ENCODE data around the gene EIF3L. TPM values are rescaled to one million over a fixed set of nuclear protein-coding genes. Genes with fewer than 3 reads are reported as not detected.

The EIF3L gene
- total RNA-seq, 1 experiment from 2014 or later, result 739 TPM

- no peaks in the 10 kb centered on the region for H4K20me1 ChIP-seq (ENCODE audit: control insufficient read depth, insufficient read depth, insufficient read length)
- no peak overlapping the region for H3T11ph ChIP-seq (ENCODE audit: low read length)
- H3K4me1 ChIP-seq (ENCODE audit: insufficient read depth, low read length), result peaks cover 11% of the 10 kb centered on the region; the same call in 1 of the 2 replicates
- no peak overlapping the region for H3K9ac ChIP-seq (ENCODE audit: extremely low read depth, insufficient read length, low read length)
- no peaks in the 10 kb centered on the region for H3K23me2 ChIP-seq (ENCODE audit: insufficient read length, low read depth, low read length, poor library complexity, severe bottlenecking)
- no CpG with 5 or more reads among the region's 5 CpGs for WGBS (ENCODE audit: extremely low coverage, insufficient read length, low lambda C conversion rate)
- H2BK15ac ChIP-seq (ENCODE audit: low read depth, low read length), result no peak overlapping the region
- H2BK20ac ChIP-seq (ENCODE audit: low read depth, low read length, poor library complexity, severe bottlenecking), result no peak overlapping the region
- H2BK12ac ChIP-seq (ENCODE audit: insufficient read length, low read depth, low read length), result no peak overlapping the region
- peak overlapping the region; percentile 49; the same call in 1 of the 2 replicates for H3K14ac ChIP-seq (ENCODE audit: insufficient read depth, low read length)
- H3K56ac ChIP-seq (ENCODE audit: insufficient read length, low read depth, low read length), result no peak overlapping the region
- H4K91ac ChIP-seq (ENCODE audit: insufficient read length, low read depth, low read length), result no peak overlapping the region
- H3K36me3 Mint-ChIP-seq (ENCODE audit: insufficient read depth in 1 of 3, low read depth in 3 of 3), result peaks cover 10 to 27% (median 13%) of the 10 kb centered on the region in 3 experiments
- H4K5ac ChIP-seq (ENCODE audit: insufficient read length, low read depth, low read length), result no peak overlapping the region
- no peaks in the 10 kb centered on the region; the same call in 1 of the 2 replicates for H3K27me3 ChIP-seq (ENCODE audit: insufficient read depth, low read length)
- H3K79me2 ChIP-seq (ENCODE audit: insufficient read depth, low read length), result no peaks in the 10 kb centered on the region
- H3K27me3 Mint-ChIP-seq (ENCODE audit: low read depth), result no peaks in the 10 kb centered on the region
- no peaks in the 10 kb centered on the region for H3K79me1 ChIP-seq (ENCODE audit: insufficient read depth, low read depth, low read length, poor library complexity, severe bottlenecking)
- H3K9me3 ChIP-seq (ENCODE audit: control insufficient read depth, low read depth, low read length), result no peaks in the 10 kb centered on the region
- H3K4ac ChIP-seq (ENCODE audit: low read depth, low read length), result no peak overlapping the region
- peaks cover 38 to 47% of the 10 kb centered on the region in 2 experiments for H3K4me1 Mint-ChIP-seq
- DNase-seq, result no peak
- H3K27ac ChIP-seq (ENCODE audit: insufficient read length, low read depth, low read length), result no peak overlapping the region
- H2BK120ac ChIP-seq (ENCODE audit: low read depth, low read length, poor library complexity, severe bottlenecking), result no peak overlapping the region
- TF ChIP-seq CTCF (conservative IDR thresholded peaks at IDR 0.05), result no peak
- no peak overlapping the region for H2AFZ ChIP-seq (ENCODE audit: low read length)
- H3K4me3 Mint-ChIP-seq, result no peak overlapping the region
- H3K4me2 ChIP-seq (ENCODE audit: insufficient read depth, insufficient read length, low read length), result no peak overlapping the region
- H4K8ac ChIP-seq (replicated peaks; ENCODE audit: insufficient read length, low read depth, low read length), result no peak overlapping the region
- H3K9me3 Mint-ChIP-seq, result no peaks in the 10 kb centered on the region
- H3K27ac Mint-ChIP-seq, result peak overlapping the region; percentile 21 to 91 (median 86); a peak in 5 of 7 replicates
- no peak overlapping the region for H3K23ac ChIP-seq (ENCODE audit: insufficient read length, low read depth, low read length)
- no peak overlapping the region for H2BK5ac ChIP-seq (ENCODE audit: insufficient read length, low read length)
- no peak overlapping the region for H2AK5ac ChIP-seq (ENCODE audit: insufficient read length, low read length)
- peak overlapping the region; percentile 36 for H3K18ac ChIP-seq (ENCODE audit: insufficient read length, low read depth, low read length)
Measured at GRCh38 chr22:37893583-37893983, 44.4 kb downstream of the EIF3L start.

Data from H9 (cell line).